Panc1 (cell line): ENCODE data around the gene TGIF1.

ENCODE experiments used
- CTCF ChIP-seq: fragments of 450-650 bp; IDR thresholded peaks from 2 replicates; pipeline ENCODE4 v1.5.1; 2017; ENCODE audit warnings: mild to moderate bottlenecking
- POLR2AphosphoS5 ChIP-seq: IDR thresholded peaks from 2 replicates; pipeline ENCODE4 v1.6.1; 2012; ENCODE audit warnings: mild to moderate bottlenecking, low read depth, low read length, moderate library complexity
- REST ChIP-seq, 2 experiments: IDR thresholded peaks; 2 replicates each; pipeline ENCODE4 v1.6.1; 2011 to 2012; ENCODE audit warnings: low read depth in 2 of 2, control low read depth in 1 of 2, low read length in 1 of 2, mild to moderate bottlenecking in 1 of 2, moderate library complexity in 1 of 2; ENCODE audit not compliant: insufficient read depth in 1 of 2
- TCF7L2 ChIP-seq: IDR thresholded peaks from 2 replicates; pipeline ENCODE4 v1.6.1; 2011; ENCODE audit warnings: mild to moderate bottlenecking, low read depth, low read length, inconsistent platforms

- TF ChIP-seq CTCF (no peak), POLR2AphosphoS5 (no peak), REST (IDR thresholded peaks at IDR 0.05; ENCODE audit: insufficient read depth in 1 of 2, low read depth in 2 of 2, low read length in 1 of 2) (no peak), TCF7L2 (no peak)
Observed at GRCh38 chr18:3409811-3410210, 40.2 kb upstream of the TGIF1 start.
